ENCODE results near the gene WNT3. TPM values are rescaled to one million over a fixed set of nuclear protein-coding genes. Genes with fewer than 3 reads are reported as not detected.

WNT3 gene
- total RNA-seq, 1 donor from 2014 or later = 1.5 TPM

GRCh38 chr17:46727572-46728348 lies 90.7 kb downstream of the WNT3 start:
- Histone ChIP-seq H3K9me3 (no peaks in the 10 kb centered on the region), H3K27ac (no peak overlapping the region), H3K4me3 (no peak overlapping the region), H3K27me3 (no peaks in the 10 kb centered on the region), H3K36me3 (no peaks in the 10 kb centered on the region), H3K4me1 (no peaks in the 10 kb centered on the region)
- no peak for TF ChIP-seq POLR2A (IDR thresholded peaks at IDR 0.05)
- TF ChIP-seq POLR2AphosphoS5 (IDR thresholded peaks at IDR 0.05; ENCODE audit: insufficient read depth in 1 of 2, low read depth in 1 of 2) = no peak
- no peak for TF ChIP-seq CTCF (IDR thresholded peaks at IDR 0.05)
- intact Hi-C loops (cut with DNase I) = no loop called here
- DNase-seq (ENCODE audit: extremely low spot score in 2 of 2) = no peak

GRCh38 chr17:46726206-46726605 lies 92.3 kb downstream of the WNT3 start:
- Histone ChIP-seq H3K27ac (no peak overlapping the region), H3K4me1 (no peaks in the 10 kb centered on the region), H3K4me3 (no peak overlapping the region), H3K27me3 (no peaks in the 10 kb centered on the region), H3K36me3 (no peaks in the 10 kb centered on the region), H3K9me3 (no peaks in the 10 kb centered on the region)
- no peak for DNase-seq (ENCODE audit: extremely low spot score in 2 of 2)
- TF ChIP-seq CTCF (IDR thresholded peaks at IDR 0.05) (no peak), POLR2A (IDR thresholded peaks at IDR 0.05) (no peak), POLR2AphosphoS5 (IDR thresholded peaks at IDR 0.05; ENCODE audit: insufficient read depth in 1 of 2, low read depth in 1 of 2) (no peak)
- intact Hi-C loops (cut with DNase I) = no loop called here

- no peaks in the 10 kb centered on the region for H3K9me3 ChIP-seq
- no peak overlapping the region for H3K27ac ChIP-seq
- TF ChIP-seq CTCF (IDR thresholded peaks at IDR 0.05) = no peak
- no peak for TF ChIP-seq POLR2A (IDR thresholded peaks at IDR 0.05)
- no peak for TF ChIP-seq POLR2AphosphoS5 (IDR thresholded peaks at IDR 0.05; ENCODE audit: insufficient read depth in 1 of 2, low read depth in 1 of 2)
- peaks cover 0 to 5% of the 10 kb centered on the region in 2 donors for H3K36me3 ChIP-seq
- H3K4me1 ChIP-seq = peaks cover 12% of the 10 kb centered on the region
- intact Hi-C loops (cut with DNase I) = no loop called here
- H3K27me3 ChIP-seq = no peaks in the 10 kb centered on the region
- H3K4me3 ChIP-seq = no peak overlapping the region
- DNase-seq (ENCODE audit: extremely low spot score in 2 of 2) = no peak
These were observed 95.7 kb downstream of the WNT3 start for GRCh38 chr17:46722662-46723285.

- intact Hi-C loops (cut with DNase I) = no loop called here
- Histone ChIP-seq H3K9me3 (no peaks in the 10 kb centered on the region), H3K4me3 (no peak overlapping the region), H3K4me1 (peaks cover 12% of the 10 kb centered on the region), H3K36me3 (peaks cover 0 to 7% of the 10 kb centered on the region in 2 donors), H3K27ac (no peak overlapping the region), H3K27me3 (no peaks in the 10 kb centered on the region)
- TF ChIP-seq POLR2A (IDR thresholded peaks at IDR 0.05) = no peak
- no peak for TF ChIP-seq POLR2AphosphoS5 (IDR thresholded peaks at IDR 0.05; ENCODE audit: insufficient read depth in 1 of 2, low read depth in 1 of 2)
- no peak for TF ChIP-seq CTCF (IDR thresholded peaks at IDR 0.05)
- DNase-seq (ENCODE audit: extremely low spot score in 2 of 2) = no peak
These were observed 98.1 kb downstream of the WNT3 start for GRCh38 chr17:46720408-46720807.

GRCh38 chr17:46719891-46720290 lies 98.6 kb downstream of the WNT3 start:
- Histone ChIP-seq H3K4me3 (no peak overlapping the region), H3K27ac (no peak overlapping the region), H3K9me3 (no peaks in the 10 kb centered on the region), H3K4me1 (peaks cover 12% of the 10 kb centered on the region), H3K36me3 (peaks cover 0 to 7% of the 10 kb centered on the region in 2 donors), H3K27me3 (no peaks in the 10 kb centered on the region)
- TF ChIP-seq POLR2A (IDR thresholded peaks at IDR 0.05) (no peak), POLR2AphosphoS5 (IDR thresholded peaks at IDR 0.05; ENCODE audit: insufficient read depth in 1 of 2, low read depth in 1 of 2) (no peak), CTCF (IDR thresholded peaks at IDR 0.05) (no peak)
- intact Hi-C loops (cut with DNase I) = no loop called here
- DNase-seq (ENCODE audit: extremely low spot score in 2 of 2) = no peak

Measured in vagina (tissue), 2 donors.